OCI-LY7 (cell line): Measurements from ENCODE around the gene ATP6V1B1. TPM values are rescaled to one million over a fixed set of nuclear protein-coding genes. Genes with fewer than 3 reads are reported as not detected.

Experiments
- BruUV-seq: library from RNA; stranded (reverse); fragments of 400-500 nt; replicated peaks from 2 replicates; lab custom pipeline; 2021; lab: Mats Ljungman, UMichigan
- CTCF ChIA-PET: fragments of 300-600 bp; sonication (Branson Sonifier 250); formaldehyde crosslinking; loops from one replicate; lab custom pipeline; 2022; ENCODE audit warnings: antibody characterized with exemption; ENCODE audit not compliant: unreplicated experiment; lab: Charles Lee
- POLR2A ChIA-PET: fragments of 300-600 bp; sonication (Branson Sonifier 250); formaldehyde crosslinking; loops from one replicate; lab custom pipeline; 2022; ENCODE audit warnings: antibody characterized with exemption; lab: Charles Lee
- DNase-seq: peaks from one replicate; pipeline ENCODE4 v3.0.0-alpha.2; 2015; ENCODE audit warnings: low spot score
- H2AFZ ChIP-seq: fragments of 200-600 bp; sonication (generic), shearing (Covaris generic); 2 replicates; pipeline ENCODE4 v1.6.1; 2014; ENCODE audit warnings: mild to moderate bottlenecking, antibody characterized with exemption, low read length, moderate library complexity
- H3K27ac ChIP-seq: fragments of 200-600 bp; sonication (generic); 2 replicates; pipeline ENCODE4 v1.5.1; 2014; ENCODE audit warnings: mixed run types, low read depth, mild to moderate bottlenecking, moderate library complexity, low read length, inconsistent platforms; ENCODE audit not compliant: poor library complexity, severe bottlenecking
- H3K36me3 ChIP-seq: fragments of 200-600 bp; sonication (generic); 2 replicates; pipeline ENCODE4 v1.6.1; 2014; ENCODE audit warnings: mild to moderate bottlenecking, antibody characterized with exemption, low read length, moderate library complexity, mixed read lengths; ENCODE audit not compliant: insufficient read depth
- H3K4me1 ChIP-seq: fragments of 200-600 bp; sonication (generic); 2 replicates; pipeline ENCODE4 v1.5.1; 2014; ENCODE audit warnings: mild to moderate bottlenecking, low read length; ENCODE audit not compliant: insufficient read depth, poor library complexity, severe bottlenecking
- H3K4me2 ChIP-seq: fragments of 200-600 bp; sonication (generic); 2 replicates; pipeline ENCODE4 v1.6.1; 2014; ENCODE audit warnings: mild to moderate bottlenecking, low read length
- H3K4me3 ChIP-seq: fragments of 200-600 bp; sonication (generic); 2 replicates; pipeline ENCODE4 v1.5.1; 2014; ENCODE audit warnings: mild to moderate bottlenecking, low read depth, low read length; ENCODE audit not compliant: poor library complexity, severe bottlenecking
- H3K79me2 ChIP-seq: fragments of 200-600 bp; sonication (generic); 2 replicates; pipeline ENCODE4 v1.6.1; 2016; ENCODE audit warnings: low read depth, mild to moderate bottlenecking, low read length, moderate library complexity, mixed read lengths; ENCODE audit not compliant: insufficient read depth
- H3K9me2 ChIP-seq: fragments of 200-600 bp; sonication (generic); 2 replicates; pipeline ENCODE4 v1.6.1; 2016; ENCODE audit warnings: mild to moderate bottlenecking, low read length, mixed read lengths; ENCODE audit not compliant: insufficient read depth
- H3K9me3 ChIP-seq: fragments of 200-600 bp; sonication (generic); 2 replicates; pipeline ENCODE4 v1.6.1; 2014; ENCODE audit warnings: mild to moderate bottlenecking, mixed run types, low read length, mixed read lengths
- H4K20me1 ChIP-seq: fragments of 200-600 bp; sonication (generic); 2 replicates; pipeline ENCODE4 v1.6.1; 2014; ENCODE audit warnings: mild to moderate bottlenecking, antibody characterized with exemption, low read length, moderate library complexity, mixed read lengths; ENCODE audit not compliant: insufficient read depth
- CTCF ChIP-seq: fragments of 200-600 bp; sonication (generic); conservative IDR thresholded peaks from 2 replicates; pipeline ENCODE4 v1.5.1; 2014; ENCODE audit warnings: mild to moderate bottlenecking, antibody characterized with exemption, low read length, moderate library complexity, mixed read lengths
- EZH2phosphoT487 ChIP-seq: fragments of 200-600 bp; sonication (generic); IDR thresholded peaks from 2 replicates; pipeline ENCODE4 v1.6.1; 2018; ENCODE audit warnings: low read depth, borderline replicate concordance, mild to moderate bottlenecking, mixed run types, antibody characterized with exemption, low read length, moderate library complexity, mixed read lengths
- intact Hi-C: fragments of 100-400 bp; cut with micrococcal nuclease; formaldehyde crosslinking; loops from one replicate; pipeline ENCODE4 v1.10.0; 2022; ENCODE audit not compliant: unreplicated experiment
- total RNA-seq, 2 experiments: library from RNA; depleted of rRNA in 1 of 2; stranded (reverse); fragments of >200 nt in 1 of 2; shearing (Covaris generic) in 1 of 2; gene quantifications; 2 replicates each; pipeline ENCODE4 v1.2.3, GENCODE V29; 2014 to 2022

Gene ATP6V1B1
- total RNA-seq, 2 experiments from 2014 or later, result not detected

GRCh38 chr2:70942396-70943204 lies 6.9 kb downstream of the ATP6V1B1 start:
- Histone ChIP-seq H3K79me2 (no peaks in the 10 kb centered on the region), H3K36me3 (no peaks in the 10 kb centered on the region), H3K27ac (no peak overlapping the region), H4K20me1 (no peaks in the 10 kb centered on the region), H3K9me3 (no peaks in the 10 kb centered on the region), H2AFZ (no peak overlapping the region), H3K4me2 (no peak overlapping the region), H3K9me2 (no peaks in the 10 kb centered on the region), H3K4me1 (peaks cover 17% of the 10 kb centered on the region), H3K4me3 (no peak overlapping the region)
- ChIA-PET POLR2A (interaction anchor here (0.6 to 0.8 kb wide), 2 partner anchors 9 to 1086 kb away, joined by 3 read pairs; no protein-coding TSS in a partner anchor), CTCF (no interaction called here)
- TF ChIP-seq CTCF, result no peak
- TF ChIP-seq EZH2phosphoT487, result no peak
- no TSS peak for BruUV-seq
- no peak for DNase-seq
- intact Hi-C loops, result no loop called here

- Histone ChIP-seq H3K27ac (no peak overlapping the region), H3K9me2 (no peaks in the 10 kb centered on the region), H3K4me3 (no peak overlapping the region), H3K4me1 (peaks cover 20% of the 10 kb centered on the region), H2AFZ (no peak overlapping the region), H3K9me3 (no peaks in the 10 kb centered on the region), H3K79me2 (no peaks in the 10 kb centered on the region), H4K20me1 (no peaks in the 10 kb centered on the region), H3K36me3 (no peaks in the 10 kb centered on the region), H3K4me2 (no peak overlapping the region)
- no TSS peak for BruUV-seq
- POLR2A ChIA-PET, result interaction anchor here (0.5 kb wide), 1 partner anchor 1508 kb away, joined by 4 read pairs; no protein-coding TSS in a partner anchor
- no peak for TF ChIP-seq CTCF
- TF ChIP-seq EZH2phosphoT487, result no peak
- intact Hi-C loops, result no loop called here
- no peak for DNase-seq
- CTCF ChIA-PET, result no interaction called here
These were observed 7.6 kb downstream of the ATP6V1B1 start for GRCh38 chr2:70943205-70943871.
